Panc1 (cell line): ENCODE measurements around the gene DOCK3.

ENCODE experiments used
- CTCF ChIP-seq: fragments of 450-650 bp; IDR thresholded peaks from 2 replicates; pipeline ENCODE4 v1.5.1; 2017; ENCODE audit warnings: mild to moderate bottlenecking
- POLR2AphosphoS5 ChIP-seq: IDR thresholded peaks from 2 replicates; pipeline ENCODE4 v1.6.1; 2012; ENCODE audit warnings: mild to moderate bottlenecking, low read depth, low read length, moderate library complexity
- REST ChIP-seq, 2 experiments: IDR thresholded peaks; 2 replicates each; pipeline ENCODE4 v1.6.1; 2011 to 2012; ENCODE audit warnings: low read depth in 2 of 2, control low read depth in 1 of 2, low read length in 1 of 2, mild to moderate bottlenecking in 1 of 2, moderate library complexity in 1 of 2; ENCODE audit not compliant: insufficient read depth in 1 of 2
- SIN3A ChIP-seq: IDR thresholded peaks from 2 replicates; pipeline ENCODE4 v1.6.1; 2012; ENCODE audit warnings: low read depth, mild to moderate bottlenecking, low read length, moderate library complexity, borderline replicate concordance; ENCODE audit not compliant: insufficient read depth
- TCF7L2 ChIP-seq: IDR thresholded peaks from 2 replicates; pipeline ENCODE4 v1.6.1; 2011; ENCODE audit warnings: mild to moderate bottlenecking, low read depth, low read length, inconsistent platforms

GRCh38 chr3:50660386-50660785 is 14.3 kb upstream of the DOCK3 start:
- no peak for TF ChIP-seq CTCF
- no peak for TF ChIP-seq SIN3A
- no peak for TF ChIP-seq TCF7L2
- TF ChIP-seq POLR2AphosphoS5: no peak
- no peak for TF ChIP-seq REST (IDR thresholded peaks at IDR 0.05; ENCODE audit: insufficient read depth in 1 of 2, low read depth in 2 of 2, low read length in 1 of 2)
